GM21737 (cell line): Measurements from ENCODE around the gene MTR.

Experiments used
- ATAC-seq: cut with Tn5 transposase; IDR thresholded peaks from one replicate; pipeline ENCODE4 v1.9.1; 2021; ENCODE audit warnings: mild to moderate bottlenecking, moderate library complexity; ENCODE audit not compliant: unreplicated experiment

MTR gene

GRCh38 chr1:236947794-236948193 is 152.7 kb downstream of the MTR start:
- ATAC-seq: no peak

- ATAC-seq: no peak
These were observed 153.3 kb downstream of the MTR start for GRCh38 chr1:236948381-236948780.

GRCh38 chr1:236948996-236949395 is 153.9 kb downstream of the MTR start:
- ATAC-seq: no peak

GRCh38 chr1:236950365-236950764 is 155.3 kb downstream of the MTR start:
- no peak for ATAC-seq

- no peak for ATAC-seq
These were observed 156.6 kb downstream of the MTR start for GRCh38 chr1:236951672-236952071.

GRCh38 chr1:236952246-236953003 is 157.3 kb downstream of the MTR start:
- no peak for ATAC-seq

GRCh38 chr1:236953151-236953700 is 158.1 kb downstream of the MTR start:
- ATAC-seq: no peak
